ENCODE data around the gene PLA2G6. TPM values are rescaled to one million over a fixed set of nuclear protein-coding genes. Genes with fewer than 3 reads are reported as not detected.

Gene PLA2G6
- total and polyA plus RNA-seq, 9 of the 15 experiments (the other 6 are each of a cell fraction or from before 2014, with no cell fraction given): 0.11 to 12.2 (median 9.7) TPM

- TF ChIP-seq CHD2 (IDR thresholded peaks at IDR 0.05; ENCODE audit: low read depth, low read length) (peak; percentile 36; the same call in 1 of the 2 replicates), PHF20 (IDR thresholded peaks at IDR 0.05; ENCODE audit: partially characterized antibody) (no peak), PURB (CRISPR knock-in tag; IDR thresholded peaks at IDR 0.05; ENCODE audit: low read depth) (no peak), ZBTB8A (IDR thresholded peaks at IDR 0.05; ENCODE audit: partially characterized antibody) (no peak), NEUROD1 (IDR thresholded peaks at IDR 0.05; ENCODE audit: borderline replicate concordance, low read depth, low read length, partially characterized antibody) (no peak), CBX8 (IDR thresholded peaks at IDR 0.05; ENCODE audit: borderline replicate concordance, extremely low read depth, low read depth, low read length, poor library complexity, severe bottlenecking) (no peak), ZFPM2 (CRISPR knock-in tag; IDR thresholded peaks at IDR 0.05) (no peak), NONO (IDR thresholded peaks at IDR 0.05; ENCODE audit: low read depth in 2 of 2, low read length in 1 of 2) (peak in 1 of 2 experiments; percentile 65; a peak in 2 of 4 replicates), EGR1 (conservative IDR thresholded peaks at IDR 0.05) (peak; percentile 60), HNRNPH1 (optimal IDR thresholded peaks at IDR 0.05; ENCODE audit: low read depth, low read length) (no peak), CBX2 (IDR thresholded peaks at IDR 0.05; ENCODE audit: insufficient read depth, low read length, poor library complexity, severe bottlenecking) (no peak)
- TF ChIP-seq, protein P1, sequence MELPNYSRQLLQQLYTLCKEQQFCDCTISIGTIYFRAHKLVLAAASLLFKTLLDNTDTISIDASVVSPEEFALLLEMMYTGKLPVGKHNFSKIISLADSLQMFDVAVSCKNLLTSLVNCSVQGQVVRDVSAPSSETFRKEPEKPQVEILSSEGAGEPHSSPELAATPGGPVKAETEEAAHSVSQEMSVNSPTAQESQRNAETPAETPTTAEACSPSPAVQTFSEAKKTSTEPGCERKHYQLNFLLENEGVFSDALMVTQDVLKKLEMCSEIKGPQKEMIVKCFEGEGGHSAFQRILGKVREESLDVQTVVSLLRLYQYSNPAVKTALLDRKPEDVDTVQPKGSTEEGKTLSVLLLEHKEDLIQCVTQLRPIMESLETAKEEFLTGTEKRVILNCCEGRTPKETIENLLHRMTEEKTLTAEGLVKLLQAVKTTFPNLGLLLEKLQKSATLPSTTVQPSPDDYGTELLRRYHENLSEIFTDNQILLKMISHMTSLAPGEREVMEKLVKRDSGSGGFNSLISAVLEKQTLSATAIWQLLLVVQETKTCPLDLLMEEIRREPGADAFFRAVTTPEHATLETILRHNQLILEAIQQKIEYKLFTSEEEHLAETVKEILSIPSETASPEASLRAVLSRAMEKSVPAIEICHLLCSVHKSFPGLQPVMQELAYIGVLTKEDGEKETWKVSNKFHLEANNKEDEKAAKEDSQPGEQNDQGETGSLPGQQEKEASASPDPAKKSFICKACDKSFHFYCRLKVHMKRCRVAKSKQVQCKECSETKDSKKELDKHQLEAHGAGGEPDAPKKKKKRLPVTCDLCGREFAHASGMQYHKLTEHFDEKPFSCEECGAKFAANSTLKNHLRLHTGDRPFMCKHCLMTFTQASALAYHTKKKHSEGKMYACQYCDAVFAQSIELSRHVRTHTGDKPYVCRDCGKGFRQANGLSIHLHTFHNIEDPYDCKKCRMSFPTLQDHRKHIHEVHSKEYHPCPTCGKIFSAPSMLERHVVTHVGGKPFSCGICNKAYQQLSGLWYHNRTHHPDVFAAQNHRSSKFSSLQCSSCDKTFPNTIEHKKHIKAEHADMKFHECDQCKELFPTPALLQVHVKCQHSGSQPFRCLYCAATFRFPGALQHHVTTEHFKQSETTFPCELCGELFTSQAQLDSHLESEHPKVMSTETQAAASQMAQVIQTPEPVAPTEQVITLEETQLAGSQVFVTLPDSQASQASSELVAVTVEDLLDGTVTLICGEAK (IDR thresholded peaks at IDR 0.05): no peak
- TF ChIP-seq, protein P1 (CRISPR knock-in tag; IDR thresholded peaks at IDR 0.05): no peak
- TF ChIP-seq, protein P2, sequence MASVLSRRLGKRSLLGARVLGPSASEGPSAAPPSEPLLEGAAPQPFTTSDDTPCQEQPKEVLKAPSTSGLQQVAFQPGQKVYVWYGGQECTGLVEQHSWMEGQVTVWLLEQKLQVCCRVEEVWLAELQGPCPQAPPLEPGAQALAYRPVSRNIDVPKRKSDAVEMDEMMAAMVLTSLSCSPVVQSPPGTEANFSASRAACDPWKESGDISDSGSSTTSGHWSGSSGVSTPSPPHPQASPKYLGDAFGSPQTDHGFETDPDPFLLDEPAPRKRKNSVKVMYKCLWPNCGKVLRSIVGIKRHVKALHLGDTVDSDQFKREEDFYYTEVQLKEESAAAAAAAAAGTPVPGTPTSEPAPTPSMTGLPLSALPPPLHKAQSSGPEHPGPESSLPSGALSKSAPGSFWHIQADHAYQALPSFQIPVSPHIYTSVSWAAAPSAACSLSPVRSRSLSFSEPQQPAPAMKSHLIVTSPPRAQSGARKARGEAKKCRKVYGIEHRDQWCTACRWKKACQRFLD (CRISPR knock-in tag; IDR thresholded peaks at IDR 0.05): no peak
- TF ChIP-seq, protein P3, sequence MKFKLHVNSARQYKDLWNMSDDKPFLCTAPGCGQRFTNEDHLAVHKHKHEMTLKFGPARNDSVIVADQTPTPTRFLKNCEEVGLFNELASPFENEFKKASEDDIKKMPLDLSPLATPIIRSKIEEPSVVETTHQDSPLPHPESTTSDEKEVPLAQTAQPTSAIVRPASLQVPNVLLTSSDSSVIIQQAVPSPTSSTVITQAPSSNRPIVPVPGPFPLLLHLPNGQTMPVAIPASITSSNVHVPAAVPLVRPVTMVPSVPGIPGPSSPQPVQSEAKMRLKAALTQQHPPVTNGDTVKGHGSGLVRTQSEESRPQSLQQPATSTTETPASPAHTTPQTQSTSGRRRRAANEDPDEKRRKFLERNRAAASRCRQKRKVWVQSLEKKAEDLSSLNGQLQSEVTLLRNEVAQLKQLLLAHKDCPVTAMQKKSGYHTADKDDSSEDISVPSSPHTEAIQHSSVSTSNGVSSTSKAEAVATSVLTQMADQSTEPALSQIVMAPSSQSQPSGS (CRISPR knock-in tag; IDR thresholded peaks at IDR 0.05): no peak
Measured at GRCh38 chr22:38214302-38215056, 32.8 kb upstream of the PLA2G6 start (continued).

Measured in K562 (cell line).